A549 (cell line): ENCODE data around the gene ZNF768.

Experiments used
- CHD2 ChIP-seq: fragments of 150-350 bp; IDR thresholded peaks from 2 replicates; pipeline ENCODE4 v1.6.1; 2014; ENCODE audit warnings: low read length; ENCODE audit not compliant: partially characterized antibody
- MAFK ChIP-seq: fragments of 450-650 bp; IDR thresholded peaks from 2 replicates; pipeline ENCODE4 v1.6.1; 2014; ENCODE audit not compliant: partially characterized antibody
- POLR2A ChIP-seq: IDR thresholded peaks from 2 replicates; pipeline ENCODE4 v1.6.1; 2012; ENCODE audit warnings: mild to moderate bottlenecking, low read length

DNA sequence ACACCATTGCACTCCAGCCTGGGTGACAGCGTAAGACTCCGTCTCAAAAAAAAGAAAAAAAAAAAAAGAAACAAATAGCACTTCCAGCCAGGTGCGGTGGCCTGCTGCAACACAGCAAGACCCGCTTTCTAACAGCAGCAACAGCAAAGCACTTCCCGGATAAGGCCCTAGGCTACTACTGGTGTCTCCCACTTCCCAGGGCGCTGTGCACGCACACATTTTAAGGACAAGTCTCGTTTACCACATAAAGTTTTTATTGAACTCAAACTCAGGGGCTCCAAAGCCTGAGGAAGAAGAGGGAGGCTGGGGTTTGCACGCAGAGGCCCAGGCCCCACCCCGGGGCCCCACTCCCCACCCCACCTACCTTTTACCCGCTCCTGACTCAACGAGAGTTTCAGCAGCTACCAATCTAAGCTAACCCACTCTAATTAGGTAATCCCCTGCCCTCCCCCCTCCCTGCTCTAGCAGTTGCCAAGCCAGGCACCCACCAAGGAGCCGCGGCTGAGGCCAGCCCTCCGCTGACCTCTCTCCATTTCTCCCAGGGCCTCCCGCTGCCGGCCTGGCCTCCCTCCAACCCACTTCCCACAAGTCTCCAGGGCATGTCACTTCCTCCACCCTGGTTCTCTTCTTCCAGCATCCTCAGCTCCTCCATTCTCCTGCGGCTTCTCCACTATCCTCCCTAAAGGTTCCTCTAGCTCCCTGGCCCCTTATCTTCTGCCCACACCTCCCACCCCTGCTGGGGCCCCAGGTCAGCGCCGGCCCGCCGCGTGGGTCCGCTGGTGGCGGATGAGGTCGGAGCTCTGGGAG is 2.4 kb downstream of the ZNF768 start:
- TF ChIP-seq MAFK (no peak), CHD2 (no peak), POLR2A (no peak)
